Thoracic aorta (tissue), 2 donors: ENCODE measurements around the gene ZCCHC24. TPM values are rescaled to one million over a fixed set of nuclear protein-coding genes. Genes with fewer than 3 reads are reported as not detected.
"Not testable (repeated sequence)": the region's sequence is repeated elsewhere in the genome, so short reads cannot be mapped to it uniquely, and the experiment has no call there.

Experiments
- ATAC-seq: fragments of 150-250 bp; one replicate; pipeline ENCODE4 v1.8.0; 2017; ENCODE audit warnings: low read depth; ENCODE audit not compliant: insufficient number of reproducible peaks, low FRiP score
- DNase-seq: peaks from one replicate; pipeline ENCODE4 v3.0.0-alpha.2; 2020; ENCODE audit warnings: low spot score
- H3K27ac ChIP-seq, 2 donors: fragments of 200-600 bp; sonication (generic); 1 replicate in 1 of 2; 2 replicates in 1 of 2; pipeline ENCODE4 v1.5.1; 2016; ENCODE audit warnings: mild to moderate bottlenecking in 2 of 2, moderate library complexity in 2 of 2
- H3K27me3 ChIP-seq: fragments of 200-600 bp; sonication (generic); replicated peaks from 2 replicates; pipeline ENCODE4 v1.6.0; 2016; ENCODE audit warnings: mild to moderate bottlenecking; ENCODE audit not compliant: insufficient read depth
- H3K36me3 ChIP-seq: fragments of 200-600 bp; sonication (generic); one replicate; pipeline ENCODE4 v1.5.1; 2016
- H3K4me1 ChIP-seq, 2 donors: fragments of 200-600 bp; sonication (generic); 1 replicate in 1 of 2; 2 replicates in 1 of 2; pipeline versions ENCODE4 v1.5.1 to v1.6.0; 2016; ENCODE audit warnings: low read depth in 2 of 2, mild to moderate bottlenecking in 1 of 2; ENCODE audit not compliant: control insufficient read depth in 1 of 2
- H3K4me3 ChIP-seq: fragments of 200-600 bp; sonication (generic); 2 replicates; pipeline ENCODE4 v1.5.1; 2016; ENCODE audit warnings: mild to moderate bottlenecking
- H3K9me3 ChIP-seq: fragments of 200-600 bp; sonication (generic); 2 replicates; pipeline ENCODE4 v1.5.1; 2016
- total RNA-seq, 2 donors: library from RNA; depleted of rRNA; stranded (reverse); fragments of >200 nt; gene quantifications; one replicate each; pipeline versions ENCODE4 v1.1.0 to v1.2.3, GENCODE V29; 2016
- TF ChIP-seq, protein P1 (sequence below): fragments of 200-600 bp; sonication (generic); IDR thresholded peaks from one replicate; pipeline ENCODE4 v1.5.1; 2019; ENCODE audit warnings: antibody characterized with exemption

ZCCHC24 gene
- total RNA-seq, 2 donors from 2014 or later: 66.9 to 82.9 TPM

DNA sequence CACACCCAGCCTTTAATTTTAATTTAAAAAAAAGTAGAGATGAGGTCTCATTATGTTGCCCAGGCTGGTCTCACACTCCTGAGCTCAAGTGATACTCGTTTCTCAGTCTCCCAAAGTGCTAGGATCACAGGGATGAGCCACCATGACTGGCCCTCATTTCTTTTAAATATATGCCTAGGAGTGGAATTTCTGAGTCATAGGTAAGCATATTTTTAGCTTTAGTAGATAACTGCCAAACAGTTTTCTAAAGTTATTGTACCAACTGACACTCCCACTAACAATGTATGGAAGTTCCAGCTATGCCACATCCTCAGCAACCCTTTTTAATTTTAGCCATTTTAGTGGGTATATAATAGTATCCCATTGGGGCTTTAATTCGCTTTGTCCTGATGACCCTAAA, 111.9 kb downstream of the ZCCHC24 start:
- Histone ChIP-seq H3K36me3 (no peaks in the 10 kb centered on the region), H3K27ac (no peak overlapping the region), H3K27me3 (no peaks in the 10 kb centered on the region), H3K9me3 (no peaks in the 10 kb centered on the region), H3K4me3 (no peak overlapping the region), H3K4me1 (peaks cover 0 to 14% of the 10 kb centered on the region in 2 donors)
- DNase-seq (no peak), ATAC-seq (no peak)
- TF ChIP-seq, protein P1, sequence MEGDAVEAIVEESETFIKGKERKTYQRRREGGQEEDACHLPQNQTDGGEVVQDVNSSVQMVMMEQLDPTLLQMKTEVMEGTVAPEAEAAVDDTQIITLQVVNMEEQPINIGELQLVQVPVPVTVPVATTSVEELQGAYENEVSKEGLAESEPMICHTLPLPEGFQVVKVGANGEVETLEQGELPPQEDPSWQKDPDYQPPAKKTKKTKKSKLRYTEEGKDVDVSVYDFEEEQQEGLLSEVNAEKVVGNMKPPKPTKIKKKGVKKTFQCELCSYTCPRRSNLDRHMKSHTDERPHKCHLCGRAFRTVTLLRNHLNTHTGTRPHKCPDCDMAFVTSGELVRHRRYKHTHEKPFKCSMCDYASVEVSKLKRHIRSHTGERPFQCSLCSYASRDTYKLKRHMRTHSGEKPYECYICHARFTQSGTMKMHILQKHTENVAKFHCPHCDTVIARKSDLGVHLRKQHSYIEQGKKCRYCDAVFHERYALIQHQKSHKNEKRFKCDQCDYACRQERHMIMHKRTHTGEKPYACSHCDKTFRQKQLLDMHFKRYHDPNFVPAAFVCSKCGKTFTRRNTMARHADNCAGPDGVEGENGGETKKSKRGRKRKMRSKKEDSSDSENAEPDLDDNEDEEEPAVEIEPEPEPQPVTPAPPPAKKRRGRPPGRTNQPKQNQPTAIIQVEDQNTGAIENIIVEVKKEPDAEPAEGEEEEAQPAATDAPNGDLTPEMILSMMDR: no peak

GRCh38 chr10:79332610-79333315, 112.7 kb downstream of the ZCCHC24 start:
- not testable (repeated sequence) for H3K4me3 ChIP-seq, H3K36me3 ChIP-seq, ATAC-seq, H3K27ac ChIP-seq, DNase-seq, H3K9me3 ChIP-seq, H3K27me3 ChIP-seq
- peaks cover 0 to 14% of the 10 kb centered on the region in 2 donors for H3K4me1 ChIP-seq

Other genes with a start within 250 kb of the ZCCHC24 start
- 10 to 100 TPM in 1 of 2 donors, 1 to 10 TPM in 1; 5.7 to 44.2 TPM for gene PPIF, start 98.2 kb downstream of the ZCCHC24 start, total RNA-seq
- under 1 TPM in 1 of 2 donors, not detected in 1; 0.14 TPM for gene EIF5AL1, start 66.9 kb upstream of the ZCCHC24 start, total RNA-seq
- not detected for gene SFTPA2, start 114.8 kb upstream of the ZCCHC24 start, total RNA-seq
- not detected for gene SFTPA1, start 165.3 kb upstream of the ZCCHC24 start, total RNA-seq